Osteoblast (primary cell): ENCODE measurements around the gene FAT1. TPM values are rescaled to one million over a fixed set of nuclear protein-coding genes. Genes with fewer than 3 reads are reported as not detected.
A peak's percentile ranks its signal among the peaks of the same experiment; 100 is the strongest.

Experiments
- DNase-seq: peaks from one replicate; pipeline ENCODE4 v3.0.0; 2011; ENCODE audit warnings: low spot score, mixed read lengths; ENCODE audit not compliant: insufficient read length; ENCODE audit errors: missing footprints
- H2AFZ ChIP-seq: 2 replicates; pipeline ENCODE4 v1.6.0; 2011; ENCODE audit warnings: mild to moderate bottlenecking, low read length
- H3K27ac ChIP-seq: 2 replicates; pipeline ENCODE4 v1.5.1; 2011; ENCODE audit warnings: mild to moderate bottlenecking, low read depth, low read length, moderate library complexity
- H3K27me3 ChIP-seq: 2 replicates; pipeline ENCODE4 v1.6.0; 2012; ENCODE audit warnings: mild to moderate bottlenecking, control low read depth, inconsistent platforms, low read length, moderate library complexity; ENCODE audit not compliant: insufficient read depth
- H3K36me3 ChIP-seq: 2 replicates; pipeline ENCODE4 v1.5.1; 2011; ENCODE audit warnings: mild to moderate bottlenecking, low read length, control low read depth, moderate library complexity; ENCODE audit not compliant: insufficient read depth
- H3K4me1 ChIP-seq: 2 replicates; pipeline ENCODE4 v1.5.1; 2011; ENCODE audit warnings: mild to moderate bottlenecking, low read length, control low read depth, moderate library complexity; ENCODE audit not compliant: insufficient read depth
- H3K4me2 ChIP-seq: 2 replicates; pipeline ENCODE4 v1.6.0; 2011; ENCODE audit warnings: mild to moderate bottlenecking, low read length; ENCODE audit not compliant: insufficient read depth
- H3K4me3 ChIP-seq: fragments of 200-600 bp; sonication (generic); 3 replicates; pipeline ENCODE4 v1.5.1; 2012; ENCODE audit warnings: mild to moderate bottlenecking, low read length, inconsistent platforms; ENCODE audit not compliant: insufficient read depth
- H3K79me2 ChIP-seq: 2 replicates; pipeline ENCODE4 v1.6.0; 2012; ENCODE audit warnings: mild to moderate bottlenecking, low read length, control low read depth, inconsistent platforms; ENCODE audit not compliant: insufficient read depth
- H3K9me3 ChIP-seq: 2 replicates; pipeline ENCODE4 v1.5.1; 2011; ENCODE audit warnings: low read depth, low read length, control low read depth
- H4K20me1 ChIP-seq: 2 replicates; pipeline ENCODE4 v1.6.0; 2012; ENCODE audit warnings: mild to moderate bottlenecking, low read length, control low read depth; ENCODE audit not compliant: insufficient read depth
- total RNA-seq: library from RNA; depleted of rRNA; stranded (reverse); fragments of >200 nt; gene quantifications from 2 replicates; pipeline ENCODE4 v1.2.3, GENCODE V29; 2012
- TF ChIP-seq, protein P1 (sequence below): IDR thresholded peaks from 2 replicates; pipeline ENCODE4 v1.5.1; 2011; ENCODE audit warnings: mild to moderate bottlenecking, low read depth, low read length, moderate library complexity; ENCODE audit errors: extremely low read depth

FAT1 gene
- total RNA-seq, 1 donor: 522 TPM

GRCh38 chr4:186700746-186701145 is 22.9 kb downstream of the FAT1 start:
- peak overlapping the region; percentile 32 for H3K4me3 ChIP-seq
- peaks cover 48% of the 10 kb centered on the region for H4K20me1 ChIP-seq
- no peak overlapping the region for H2AFZ ChIP-seq
- H3K79me2 ChIP-seq: peaks cover 100% of the 10 kb centered on the region
- H3K27me3 ChIP-seq: no peaks in the 10 kb centered on the region
- H3K9me3 ChIP-seq: no peaks in the 10 kb centered on the region
- TF ChIP-seq, protein P1, sequence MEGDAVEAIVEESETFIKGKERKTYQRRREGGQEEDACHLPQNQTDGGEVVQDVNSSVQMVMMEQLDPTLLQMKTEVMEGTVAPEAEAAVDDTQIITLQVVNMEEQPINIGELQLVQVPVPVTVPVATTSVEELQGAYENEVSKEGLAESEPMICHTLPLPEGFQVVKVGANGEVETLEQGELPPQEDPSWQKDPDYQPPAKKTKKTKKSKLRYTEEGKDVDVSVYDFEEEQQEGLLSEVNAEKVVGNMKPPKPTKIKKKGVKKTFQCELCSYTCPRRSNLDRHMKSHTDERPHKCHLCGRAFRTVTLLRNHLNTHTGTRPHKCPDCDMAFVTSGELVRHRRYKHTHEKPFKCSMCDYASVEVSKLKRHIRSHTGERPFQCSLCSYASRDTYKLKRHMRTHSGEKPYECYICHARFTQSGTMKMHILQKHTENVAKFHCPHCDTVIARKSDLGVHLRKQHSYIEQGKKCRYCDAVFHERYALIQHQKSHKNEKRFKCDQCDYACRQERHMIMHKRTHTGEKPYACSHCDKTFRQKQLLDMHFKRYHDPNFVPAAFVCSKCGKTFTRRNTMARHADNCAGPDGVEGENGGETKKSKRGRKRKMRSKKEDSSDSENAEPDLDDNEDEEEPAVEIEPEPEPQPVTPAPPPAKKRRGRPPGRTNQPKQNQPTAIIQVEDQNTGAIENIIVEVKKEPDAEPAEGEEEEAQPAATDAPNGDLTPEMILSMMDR: no peak
- H3K4me1 ChIP-seq: peaks cover 41% of the 10 kb centered on the region
- DNase-seq: peak; percentile 89
- H3K4me2 ChIP-seq: peak overlapping the region; percentile 65
- H3K36me3 ChIP-seq: peaks cover 45% of the 10 kb centered on the region
- peak overlapping the region; percentile 98 for H3K27ac ChIP-seq

DNA sequence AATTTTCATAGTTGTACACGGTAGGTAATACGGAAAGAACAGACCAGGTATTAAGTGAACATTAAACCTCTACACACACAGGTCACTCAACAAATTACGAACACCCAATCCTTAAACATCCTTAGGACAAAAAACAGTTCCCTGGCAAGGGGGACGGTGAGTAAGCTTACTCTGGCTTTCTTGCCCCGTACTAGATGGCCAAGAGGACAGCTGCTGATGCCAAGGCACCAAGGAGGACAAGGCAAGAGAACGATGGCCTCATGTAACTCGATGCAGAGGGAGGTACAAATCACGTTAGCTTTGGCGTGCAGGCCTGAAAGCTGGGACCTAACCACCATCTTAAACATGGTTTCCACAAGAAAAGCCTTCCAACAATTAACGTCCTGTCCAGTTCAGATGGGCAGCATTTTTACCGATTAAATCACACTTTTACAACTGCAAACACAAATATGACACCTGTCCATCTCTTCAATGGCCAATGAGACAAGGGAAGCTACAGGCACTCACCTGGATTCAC is 23.7 kb downstream of the FAT1 start:
- H3K9me3 ChIP-seq: no peaks in the 10 kb centered on the region
- H4K20me1 ChIP-seq: peaks cover 48% of the 10 kb centered on the region
- H2AFZ ChIP-seq: no peak overlapping the region
- H3K27ac ChIP-seq: peak overlapping the region; percentile 98
- no peak overlapping the region for H3K4me3 ChIP-seq
- TF ChIP-seq, protein P1: no peak
- H3K36me3 ChIP-seq: peaks cover 38% of the 10 kb centered on the region
- no peak for DNase-seq
- H3K79me2 ChIP-seq: peaks cover 100% of the 10 kb centered on the region
- no peaks in the 10 kb centered on the region for H3K27me3 ChIP-seq
- H3K4me2 ChIP-seq: peak overlapping the region; percentile 2
- peaks cover 41% of the 10 kb centered on the region for H3K4me1 ChIP-seq

GRCh38 chr4:186699298-186699697 is 24.4 kb downstream of the FAT1 start:
- peaks cover 48% of the 10 kb centered on the region for H4K20me1 ChIP-seq
- TF ChIP-seq, protein P1: no peak
- H3K36me3 ChIP-seq: peaks cover 38% of the 10 kb centered on the region
- DNase-seq: no peak
- H3K4me2 ChIP-seq: no peak overlapping the region
- H3K4me3 ChIP-seq: no peak overlapping the region
- peaks cover 36% of the 10 kb centered on the region for H3K4me1 ChIP-seq
- no peaks in the 10 kb centered on the region for H3K27me3 ChIP-seq
- H3K79me2 ChIP-seq: peaks cover 100% of the 10 kb centered on the region
- no peaks in the 10 kb centered on the region for H3K9me3 ChIP-seq
- peak overlapping the region; percentile 98 for H3K27ac ChIP-seq
- H2AFZ ChIP-seq: no peak overlapping the region

DNA sequence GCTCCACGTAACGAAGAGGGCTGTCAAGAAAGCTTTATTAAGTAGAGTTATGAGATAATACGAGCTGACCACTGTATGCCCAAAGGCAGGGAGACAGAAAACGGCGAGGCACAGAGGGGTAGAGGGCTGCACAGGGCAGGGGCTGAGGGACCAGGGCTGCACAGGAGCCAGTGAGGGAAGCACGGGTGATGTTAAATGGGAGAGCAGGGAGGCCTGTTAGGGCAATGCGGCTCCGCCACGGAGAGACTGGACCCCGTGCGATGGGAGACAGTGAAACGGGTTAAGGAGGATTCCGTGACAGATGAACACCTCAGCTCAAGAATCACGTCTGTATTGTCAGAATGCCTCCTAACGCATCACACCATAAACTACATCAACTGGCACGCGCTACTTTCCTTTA is 25.1 kb downstream of the FAT1 start:
- Histone ChIP-seq H3K27me3 (no peaks in the 10 kb centered on the region), H3K79me2 (peaks cover 100% of the 10 kb centered on the region), H3K4me3 (no peak overlapping the region), H3K36me3 (peaks cover 35% of the 10 kb centered on the region), H2AFZ (no peak overlapping the region), H3K4me2 (no peak overlapping the region), H3K27ac (peak overlapping the region; percentile 19), H4K20me1 (peaks cover 50% of the 10 kb centered on the region), H3K9me3 (no peaks in the 10 kb centered on the region), H3K4me1 (peaks cover 33% of the 10 kb centered on the region)
- DNase-seq: no peak
- TF ChIP-seq, protein P1: no peak
